CD4-positive, alpha-beta T cell (primary cell): Measurements from ENCODE around the gene TRIB2. TPM values are rescaled to one million over a fixed set of nuclear protein-coding genes. Genes with fewer than 3 reads are reported as not detected.

Experiments used
- ATAC-seq: fragments of 200-7000 bp; cut with Tn5 transposase; one replicate; pipeline ENCODE4 v1.10.0; 2022; ENCODE audit warnings: mild to moderate bottlenecking; ENCODE audit not compliant: poor library complexity
- CTCF ChIA-PET: fragments of 350-600 bp; sonication (Branson Sonifier 250); formaldehyde crosslinking; loops from one replicate; lab custom pipeline; 2021; ENCODE audit warnings: antibody characterized with exemption, inconsistent platforms; lab: Charles Lee
- POLR2A ChIA-PET: fragments of 350-600 bp; sonication (Branson Sonifier 250); formaldehyde crosslinking; loops from one replicate; lab custom pipeline; 2021; ENCODE audit warnings: antibody characterized with exemption, inconsistent platforms; lab: Charles Lee
- DNase-seq, 14 experiments: peaks; one replicate each; pipeline ENCODE4 v3.0.0-alpha.2; 2013 to 2020; ENCODE audit warnings: mixed read lengths in 2 of 14
- H3K27ac ChIP-seq, 2 donors: one replicate each; pipeline versions ENCODE4 v1.5.1 to v1.7.0; 2013; ENCODE audit warnings: low read length in 2 of 2, low read depth in 1 of 2, mild to moderate bottlenecking in 1 of 2
- H3K27me3 ChIP-seq, 2 experiments: 1 replicate in 1 of 2; 2 replicates in 1 of 2; pipeline versions ENCODE4 v1.6.1 to v1.7.0; 2013; ENCODE audit warnings: low read length in 2 of 2, control low read depth in 1 of 2, mild to moderate bottlenecking in 1 of 2, moderate library complexity in 1 of 2; ENCODE audit not compliant: insufficient read depth in 2 of 2, control insufficient read depth in 1 of 2
- H3K36me3 ChIP-seq: one replicate; pipeline ENCODE4 v1.6.1; 2013; ENCODE audit warnings: low read length, control low read depth; ENCODE audit not compliant: insufficient read depth
- H3K4me1 ChIP-seq: one replicate; pipeline ENCODE4 v1.6.1; 2013; ENCODE audit warnings: low read length, control low read depth; ENCODE audit not compliant: insufficient read depth
- H3K4me3 ChIP-seq: one replicate; pipeline ENCODE4 v1.5.1; 2013; ENCODE audit warnings: mild to moderate bottlenecking, low read length, moderate library complexity
- H3K9me3 ChIP-seq, 2 experiments: 1 replicate in 1 of 2; 2 replicates in 1 of 2; pipeline versions ENCODE4 v1.6.1 to v1.7.0; 2013; ENCODE audit warnings: low read length in 2 of 2, mild to moderate bottlenecking in 2 of 2, control low read depth in 1 of 2, moderate library complexity in 1 of 2; ENCODE audit not compliant: control insufficient read depth in 1 of 2, insufficient read depth in 1 of 2
- H3K27ac Mint-ChIP-seq: one replicate; pipeline ENCODE4 v1.8.0; 2020; ENCODE audit warnings: mixed read lengths
- H3K27me3 Mint-ChIP-seq: one replicate; pipeline ENCODE4 v1.8.0; 2021; ENCODE audit warnings: mixed read lengths
- H3K36me3 Mint-ChIP-seq: one replicate; pipeline ENCODE4 v1.8.0; 2021; ENCODE audit warnings: low read depth, mixed read lengths
- H3K4me1 Mint-ChIP-seq: one replicate; pipeline ENCODE4 v1.8.0; 2021; ENCODE audit warnings: low read depth, mixed read lengths
- H3K4me3 Mint-ChIP-seq: one replicate; pipeline ENCODE4 v1.8.0; 2020; ENCODE audit warnings: mild to moderate bottlenecking, mixed read lengths
- H3K9me3 Mint-ChIP-seq: one replicate; pipeline ENCODE4 v1.8.0; 2020; ENCODE audit warnings: mixed read lengths
- CTCF ChIP-seq: fragments of 200-600 bp; IDR thresholded peaks from one replicate; pipeline ENCODE4 v1.8.0; 2022; ENCODE audit warnings: antibody characterized with exemption, mild to moderate bottlenecking
- intact Hi-C, 2 experiments: fragments of 100-400 bp; cut with DNase I in 1 of 2; cut with micrococcal nuclease in 1 of 2; formaldehyde crosslinking; loops; one replicate each; pipeline versions ENCODE4 v1.15.1 to v1.9.0; 2023 to 2025; cut with DNase I, micrococcal nuclease
- total RNA-seq, 174 experiments: library from RNA in 2 of 174; stranded (reverse) in 2 of 174; gene quantifications; one replicate each; pipeline ENCODE4 v1.2.3 and lab custom pipeline; 2021 to 2026

TRIB2 gene
- total RNA-seq, 2 experiments from 2014 or later: 91.3 to 102 TPM

- Mint-ChIP-seq H3K9me3 (no peaks in the 10 kb centered on the region), H3K4me3 (peak overlapping the region; percentile 81), H3K4me1 (peaks cover 100% of the 10 kb centered on the region), H3K36me3 (peaks cover 96% of the 10 kb centered on the region), H3K27ac (peak overlapping the region; percentile 81), H3K27me3 (no peaks in the 10 kb centered on the region)
- ATAC-seq: peak; percentile 17
- peaks cover 86% of the 10 kb centered on the region for H3K36me3 ChIP-seq
- peak overlapping the region; percentile 47 to 51 for H3K27ac ChIP-seq
- ChIA-PET CTCF (interaction anchor here (4.7 kb wide), 1 partner anchor 11 kb away, joined by 26 read pairs; the partner anchor contains the start of gene TRIB2), POLR2A (interaction anchor here (0.7 to 5.4 kb wide), 7 partner anchors 8 to 204 kb away, joined by 3 to 73 read pairs (median 9); partner anchors contain the start of gene TRIB2)
- intact Hi-C loops: loop anchor here (1.0 to 10.0 kb wide), 3 partner anchors 9 to 1253 kb away; partner anchors contain the start of gene LPIN1 (in 1 of the 2)
- no peak for TF ChIP-seq CTCF
- no peaks in the 10 kb centered on the region for H3K27me3 ChIP-seq
- DNase-seq: peak in 2 of 14 experiments; percentile 24 to 37
- H3K9me3 ChIP-seq: no peaks in the 10 kb centered on the region
- peaks cover 85% of the 10 kb centered on the region for H3K4me1 ChIP-seq
- peak overlapping the region; percentile 31 for H3K4me3 ChIP-seq
Measured at GRCh38 chr2:12727641-12728040, 10.9 kb downstream of the TRIB2 start.

- intact Hi-C loops: loop anchor here (1.0 to 10.0 kb wide), 3 partner anchors 10 to 1253 kb away; partner anchors contain the start of gene LPIN1 (in 1 of the 2)
- H3K36me3 Mint-ChIP-seq: peaks cover 95% of the 10 kb centered on the region
- H3K4me3 ChIP-seq: peak overlapping the region; percentile 31
Measured at GRCh38 chr2:12728221-12728777, 11.6 kb downstream of the TRIB2 start.

GRCh38 chr2:12730265-12730664, 13.5 kb downstream of the TRIB2 start:
- H3K36me3 Mint-ChIP-seq: peaks cover 94% of the 10 kb centered on the region
- no peak overlapping the region for H3K27ac ChIP-seq
- H3K4me1 ChIP-seq: peaks cover 85% of the 10 kb centered on the region
- DNase-seq: no peak
- no peaks in the 10 kb centered on the region for H3K27me3 Mint-ChIP-seq
- no peaks in the 10 kb centered on the region for H3K27me3 ChIP-seq
- CTCF ChIA-PET: no interaction called here
- no peak for ATAC-seq
- H3K27ac Mint-ChIP-seq: peak overlapping the region; percentile 81
- intact Hi-C loops: no loop called here
- no peak for TF ChIP-seq CTCF
- POLR2A ChIA-PET: interaction anchor here (2.8 to 5.4 kb wide), 2 partner anchors 13 to 201 kb away, joined by 18 to 73 read pairs; partner anchors contain the start of gene TRIB2
- H3K4me1 Mint-ChIP-seq: peaks cover 99% of the 10 kb centered on the region
- peaks cover 87% of the 10 kb centered on the region for H3K36me3 ChIP-seq
- no peaks in the 10 kb centered on the region for H3K9me3 ChIP-seq
- H3K9me3 Mint-ChIP-seq: no peaks in the 10 kb centered on the region
- no peak overlapping the region for H3K4me3 ChIP-seq
- no peak overlapping the region for H3K4me3 Mint-ChIP-seq

More at GRCh38 chr2:12728221-12728777, 11.6 kb downstream of the TRIB2 start:
- DNase-seq: peak; percentile 24 to 82 (median 55)
- Mint-ChIP-seq H3K27me3 (no peaks in the 10 kb centered on the region), H3K4me1 (peaks cover 99% of the 10 kb centered on the region), H3K27ac (peak overlapping the region; percentile 81), H3K4me3 (peak overlapping the region; percentile 81), H3K9me3 (no peaks in the 10 kb centered on the region)
- Histone ChIP-seq H3K4me1 (peaks cover 85% of the 10 kb centered on the region), H3K9me3 (no peaks in the 10 kb centered on the region), H3K36me3 (peaks cover 87% of the 10 kb centered on the region), H3K27me3 (no peaks in the 10 kb centered on the region), H3K27ac (peak overlapping the region; percentile 47 to 51)
- ATAC-seq: peak; percentile 84
- ChIA-PET CTCF (interaction anchor here (0.8 to 4.7 kb wide), 2 partner anchors 12 to 19 kb away, joined by 3 to 26 read pairs; partner anchors contain the start of gene TRIB2), POLR2A (interaction anchor here (0.7 to 5.4 kb wide), 12 partner anchors 8 to 308 kb away, joined by 3 to 73 read pairs (median 3); partner anchors contain the start of gene TRIB2)
- no peak for TF ChIP-seq CTCF
